Stimulated activated CD8-positive, alpha-beta memory T cell treated with anti-CD3 and anti-CD28 coated beads, Interleukin-12 subunit alpha, Interleukin-12 subunit beta, amount 100 ng/mL, for 1 hour (primary cell): ENCODE data around the gene HBM.
"Not testable (repeated sequence)": the region's sequence is repeated elsewhere in the genome, so short reads cannot be mapped to it uniquely, and the experiment has no call there.

ENCODE experiments used
- DNase-seq: peaks from one replicate; pipeline ENCODE4 v3.0.0-alpha.2; 2020; ENCODE audit warnings: low read depth

Gene HBM

DNA sequence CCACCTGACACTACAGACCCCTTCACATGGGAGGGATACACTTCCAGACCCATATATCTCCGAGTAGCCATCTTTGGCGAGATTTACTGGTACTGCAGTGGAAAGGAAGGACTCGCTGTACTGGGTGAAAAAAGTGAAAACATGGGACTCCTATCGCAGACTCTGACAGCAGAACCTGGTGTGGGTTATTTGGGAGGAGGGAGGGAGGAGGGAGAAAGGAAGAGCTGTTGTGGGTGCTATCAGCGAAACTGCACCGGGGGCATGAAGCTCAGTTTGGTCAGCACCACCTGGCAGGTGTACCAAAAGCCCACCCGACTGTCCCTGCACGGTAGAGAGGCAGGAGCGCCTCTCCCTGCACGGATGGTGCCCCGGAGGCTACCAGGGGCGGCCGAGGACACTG lies 19.4 kb downstream of the HBM start:
- DNase-seq, result no peak

DNA sequence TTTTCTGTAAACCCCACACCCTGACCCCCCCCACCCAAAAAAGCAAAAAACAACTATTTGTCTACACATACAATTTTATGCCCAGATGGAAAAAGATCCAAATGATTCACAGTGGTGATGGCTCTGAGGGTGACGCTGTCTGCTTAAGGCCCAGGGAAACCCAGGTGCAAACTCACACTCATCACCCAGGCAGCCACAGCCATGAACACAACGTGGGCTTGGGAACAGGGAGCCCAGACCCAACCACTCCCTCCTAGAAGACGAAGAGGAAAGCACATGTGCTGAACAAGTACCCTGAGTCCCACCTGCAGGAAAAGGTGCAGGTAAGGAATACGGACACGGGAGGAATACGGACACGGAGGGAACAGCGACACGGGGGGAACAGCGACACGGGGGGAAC lies 19.9 kb downstream of the HBM start:
- no peak for DNase-seq

DNA sequence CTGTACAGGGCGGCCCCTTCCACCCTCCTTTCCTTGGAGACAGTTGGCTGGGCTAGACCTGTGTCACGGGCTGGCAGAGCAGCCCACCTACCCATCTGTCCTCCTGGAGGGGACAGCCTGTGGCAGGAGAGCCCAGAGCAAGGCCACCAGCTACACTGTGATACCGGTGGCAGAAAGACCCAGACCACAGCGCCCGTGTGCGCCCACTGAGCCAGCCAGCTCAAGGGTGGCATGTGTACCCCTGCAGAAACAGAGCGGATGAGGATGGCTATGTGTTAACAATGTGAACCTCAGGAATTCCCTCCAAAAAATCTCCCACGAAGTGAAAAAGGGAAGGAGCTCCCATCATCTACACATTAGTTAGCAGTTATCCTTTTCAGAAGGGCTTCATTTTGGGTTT lies 21.6 kb downstream of the HBM start:
- no peak for DNase-seq

DNA sequence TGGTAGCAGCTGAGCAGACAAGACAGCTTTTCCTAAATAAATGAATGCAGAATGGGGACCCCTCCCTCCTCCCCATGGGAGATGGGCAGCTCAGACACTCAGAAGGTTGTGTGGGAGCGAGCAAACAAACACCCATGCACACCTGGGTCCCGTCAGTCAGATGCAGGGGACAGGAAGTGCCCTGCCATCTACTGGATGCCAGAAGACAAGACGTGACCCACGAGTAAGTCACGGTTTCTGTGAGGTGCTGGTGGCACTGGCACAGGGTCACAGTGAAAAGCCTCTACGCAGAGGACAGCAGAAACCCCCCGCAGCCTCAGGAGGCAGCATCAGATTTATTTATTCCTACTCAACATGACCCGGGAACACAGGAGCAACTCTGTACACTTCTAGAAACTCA lies 22.9 kb downstream of the HBM start:
- DNase-seq, result no peak

DNA sequence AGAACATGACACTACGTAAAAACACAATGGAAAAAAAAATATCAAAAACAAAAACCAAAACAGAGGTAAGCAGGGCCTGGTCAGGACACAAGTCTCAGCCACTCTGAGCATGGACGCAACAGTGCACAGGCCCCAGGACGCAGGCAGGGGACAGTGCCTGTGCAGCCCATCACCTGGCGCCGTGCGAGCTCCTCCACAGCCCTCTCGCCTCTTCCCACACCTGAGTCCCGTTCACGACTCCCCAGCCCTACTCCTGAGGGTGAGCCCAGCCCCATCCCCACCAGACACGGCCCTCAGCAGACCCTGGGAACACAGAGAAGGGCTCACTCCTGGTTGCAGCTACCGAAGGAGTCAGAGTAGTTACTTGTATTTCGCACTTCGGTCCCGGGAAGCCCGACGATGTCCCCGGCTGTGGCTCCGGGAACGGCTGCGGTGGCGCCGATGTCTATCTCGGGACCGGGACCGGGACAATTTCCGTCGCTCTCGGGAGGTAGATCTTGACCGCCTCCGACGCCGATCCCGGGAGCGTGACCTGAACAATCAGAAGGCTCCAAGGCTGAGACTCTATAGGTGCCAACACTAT lies 23.9 kb downstream of the HBM start:
- DNase-seq, result no peak

DNA sequence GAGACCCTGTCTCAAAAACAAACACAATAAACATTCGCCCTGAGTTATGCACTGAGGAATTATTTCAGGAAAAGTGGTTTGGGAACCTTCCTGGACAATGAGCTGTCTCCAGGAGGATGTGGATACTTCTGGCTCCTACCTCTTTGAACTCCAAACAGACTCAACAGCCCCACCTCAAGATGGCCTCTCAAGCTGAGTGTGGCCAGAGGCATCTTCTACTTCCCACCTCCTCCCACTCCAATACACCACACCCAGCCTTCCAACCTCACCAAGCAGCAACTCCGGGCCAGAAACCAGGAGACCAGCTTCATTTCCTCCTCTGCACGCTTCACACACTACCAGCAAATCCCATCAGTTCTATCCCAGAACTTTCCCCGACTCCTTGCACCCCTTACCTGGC lies 26.1 kb downstream of the HBM start:
- no peak for DNase-seq

DNA sequence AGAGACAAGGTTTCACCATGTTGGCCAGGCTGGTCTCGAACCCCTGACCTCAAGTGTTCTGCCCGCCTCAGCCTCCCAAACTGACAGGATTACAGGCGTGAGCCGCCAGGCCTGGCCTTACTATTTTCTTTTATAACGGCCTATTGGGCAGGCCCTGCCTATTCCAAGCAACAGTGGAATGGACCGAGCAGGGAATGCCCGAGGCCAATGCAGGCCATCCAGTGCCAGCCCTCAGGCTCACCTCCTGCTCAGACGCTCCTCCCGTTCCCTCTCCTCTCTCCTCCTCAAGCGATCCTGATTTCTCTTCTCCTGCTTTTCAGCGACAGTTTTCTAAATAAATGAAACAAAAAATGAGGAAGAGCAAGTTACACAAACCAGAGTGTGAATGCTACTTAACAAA lies 26.9 kb downstream of the HBM start:
- DNase-seq, result no peak

DNA sequence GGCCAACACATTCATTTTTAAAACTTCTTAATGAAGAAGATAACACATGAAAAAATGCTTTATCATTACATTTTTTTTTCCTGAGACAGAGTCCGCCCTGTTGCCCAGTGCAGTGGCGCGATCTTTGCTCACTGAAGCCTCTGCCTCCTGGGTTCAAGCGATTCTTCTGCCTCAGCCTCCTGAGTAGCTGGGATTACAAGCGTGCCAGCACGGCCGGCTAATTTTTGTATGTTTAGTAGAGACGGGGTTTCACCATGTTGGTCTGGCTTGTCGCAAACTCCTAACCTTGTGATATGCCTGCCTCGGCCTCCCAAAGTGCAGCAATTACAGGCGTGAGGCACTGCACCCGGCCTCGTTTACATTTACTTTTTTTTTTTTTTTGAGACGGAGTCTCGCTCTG lies 27.7 kb downstream of the HBM start:
- DNase-seq, result no peak

DNA sequence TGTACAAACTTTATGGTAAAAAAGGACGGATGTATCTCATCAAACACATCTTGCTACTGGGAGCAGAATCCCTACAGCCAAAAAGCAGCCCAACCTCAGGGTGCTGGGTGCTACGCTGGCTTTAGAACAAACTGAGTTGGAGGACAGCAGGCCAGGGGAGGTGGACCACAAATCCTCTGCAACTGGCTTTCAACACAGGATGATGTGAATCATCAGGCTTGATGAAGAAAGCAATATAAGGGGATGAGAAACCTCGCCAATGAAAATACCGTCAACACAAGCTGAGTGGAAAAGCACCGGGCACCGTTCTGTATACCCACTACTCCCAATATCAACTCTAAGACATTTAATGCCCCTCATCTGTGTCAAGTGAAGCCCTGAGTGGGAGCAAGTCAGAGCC lies 28.7 kb downstream of the HBM start:
- DNase-seq, result no peak

DNA sequence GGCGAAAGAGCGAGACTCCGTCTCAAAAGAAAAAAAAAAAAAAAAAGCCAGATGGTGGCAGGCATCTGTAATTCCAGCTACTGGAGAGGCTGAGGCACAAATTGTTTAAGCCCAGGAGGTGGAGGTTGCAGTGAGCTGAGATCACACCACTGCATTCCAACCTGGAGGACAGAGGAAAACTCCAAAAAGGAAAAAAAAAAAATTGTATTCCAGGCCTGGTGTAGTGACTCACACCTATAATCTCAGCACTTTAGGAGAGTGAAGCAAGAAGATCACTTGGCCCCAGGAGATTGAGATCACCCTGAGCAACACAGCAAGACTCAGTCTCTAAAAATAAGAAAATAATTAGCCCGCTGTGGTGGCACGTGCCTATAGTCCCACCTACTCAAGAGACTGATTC lies 34.6 kb downstream of the HBM start:
- no peak for DNase-seq

DNA sequence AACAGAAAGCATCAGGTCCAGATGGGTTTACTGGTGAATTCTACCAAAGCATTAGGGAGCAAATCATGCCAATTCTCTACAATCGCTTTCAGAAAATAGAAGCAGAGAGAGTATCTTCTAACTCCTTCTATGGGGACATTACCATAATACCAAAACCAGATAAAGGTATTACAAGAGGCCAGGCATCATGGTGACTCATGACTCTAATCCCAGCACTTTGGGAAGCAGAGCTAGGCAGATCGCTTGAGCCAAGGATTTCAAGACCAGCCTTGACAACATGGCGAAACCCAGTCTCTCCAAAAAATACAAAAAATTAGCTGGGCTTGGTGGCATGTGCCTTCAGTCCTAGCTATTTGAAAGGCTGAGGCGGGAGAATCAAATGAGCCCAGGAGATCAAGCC lies 37.5 kb downstream of the HBM start:
- no peak for DNase-seq

DNA sequence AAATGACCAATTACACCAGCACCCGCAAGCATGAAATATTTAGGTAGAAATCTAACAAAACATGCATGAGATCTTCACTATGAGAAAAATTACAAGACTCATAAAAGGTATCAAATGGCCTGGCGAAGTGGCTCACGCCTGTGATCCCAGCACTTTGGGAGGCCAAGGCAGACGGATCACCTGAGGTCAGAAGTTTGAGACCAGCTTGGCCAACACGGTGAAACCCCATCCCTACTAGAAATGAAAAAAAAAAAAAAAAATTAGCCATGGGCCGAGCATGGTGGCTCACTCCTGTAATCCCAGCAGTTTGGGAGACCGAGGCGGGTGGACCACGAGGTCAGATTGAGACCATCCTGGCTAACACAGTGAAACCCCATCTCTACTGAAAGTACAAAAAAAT lies 38.3 kb downstream of the HBM start:
- not testable (repeated sequence) for DNase-seq

DNA sequence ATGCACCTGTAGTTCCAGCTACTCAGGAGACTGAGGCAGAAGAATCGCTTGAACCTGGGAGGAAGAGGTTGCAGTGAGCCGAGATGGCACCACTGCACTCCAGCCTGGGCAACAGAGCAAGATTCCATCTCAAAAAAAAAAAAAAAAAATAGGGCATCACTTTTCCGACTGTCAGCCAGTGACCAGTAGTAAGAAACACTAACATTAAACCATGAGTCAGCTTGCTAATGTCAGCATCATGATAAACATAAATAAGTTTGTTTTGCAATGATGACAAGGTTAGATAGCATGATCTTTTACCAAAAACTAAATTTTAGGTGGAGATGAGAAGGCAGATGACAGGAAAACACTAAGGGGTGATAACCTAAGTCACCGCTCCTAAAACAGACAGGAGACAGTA lies 43.6 kb downstream of the HBM start:
- not testable (repeated sequence) for DNase-seq

DNA sequence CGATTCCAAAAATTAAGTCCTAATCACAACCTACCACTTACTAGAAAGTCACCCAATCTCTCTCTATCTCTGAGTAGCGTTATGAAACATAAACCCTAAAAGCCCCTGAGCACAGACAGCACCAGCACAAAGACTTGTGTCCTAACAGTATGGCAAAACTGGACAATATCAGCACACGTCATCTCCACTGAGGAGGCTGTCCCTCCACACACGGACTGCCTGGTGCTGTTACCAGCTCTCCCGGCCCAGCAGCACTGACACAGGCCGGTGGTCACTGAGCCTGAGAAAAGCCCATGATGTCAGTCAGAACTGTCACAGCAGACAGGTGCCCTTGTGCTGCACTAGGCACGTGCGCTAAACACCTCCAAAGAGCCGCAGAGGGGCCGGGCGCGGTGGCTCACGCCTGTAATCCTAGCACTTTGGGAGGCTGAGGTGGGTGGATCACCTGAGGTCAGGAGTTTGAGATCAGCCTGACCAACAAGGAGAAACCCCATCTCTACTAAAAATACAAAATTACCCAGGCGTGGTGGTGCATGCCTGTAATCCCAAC lies 45.9 kb downstream of the HBM start:
- DNase-seq, result not testable (repeated sequence)

DNA sequence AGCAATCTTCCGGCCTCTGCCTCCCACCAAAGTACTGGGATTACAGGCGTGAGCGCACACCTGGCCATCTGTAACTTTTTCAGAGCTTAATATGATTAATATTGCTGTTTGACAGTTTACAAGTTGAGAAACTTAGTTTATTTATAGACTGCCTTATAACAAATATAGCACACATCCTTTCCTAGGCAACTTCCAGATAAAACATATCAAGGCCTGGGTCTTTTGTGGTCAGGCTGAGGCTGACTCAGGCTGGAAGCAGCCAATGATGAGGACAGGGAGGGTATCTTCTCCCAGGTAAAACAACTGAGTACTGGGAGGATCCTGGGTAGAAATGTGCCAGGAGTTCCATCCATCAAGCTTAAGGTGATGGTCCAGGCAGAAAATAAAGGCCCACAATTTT lies 47.2 kb downstream of the HBM start:
- no peak for DNase-seq
